H9 (cell line): ENCODE measurements around the gene SCP2. TPM values are rescaled to one million over a fixed set of nuclear protein-coding genes. Genes with fewer than 3 reads are reported as not detected.

Source experiments
- DNase-seq: peaks from one replicate; pipeline ENCODE4 v3.0.0-alpha.2; 2017
- H2AFZ ChIP-seq: one replicate; pipeline ENCODE4 v1.6.1; 2013; ENCODE audit warnings: mild to moderate bottlenecking, low read length, control low read depth, moderate library complexity
- H2AK5ac ChIP-seq: 2 replicates; pipeline ENCODE4 v1.6.1; 2013; ENCODE audit warnings: low read length, control low read depth, mixed read lengths; ENCODE audit not compliant: insufficient read length
- H2BK120ac ChIP-seq: one replicate; pipeline ENCODE4 v1.6.1; 2013; ENCODE audit warnings: low read depth, mild to moderate bottlenecking, low read length, control low read depth, inconsistent platforms; ENCODE audit not compliant: poor library complexity, severe bottlenecking
- H2BK12ac ChIP-seq: 2 replicates; pipeline ENCODE4 v1.6.1; 2013; ENCODE audit warnings: low read length, control low read depth, mixed read lengths, low read depth; ENCODE audit not compliant: insufficient read length
- H2BK15ac ChIP-seq: 2 replicates; pipeline ENCODE4 v1.6.1; 2013; ENCODE audit warnings: low read depth, low read length, control low read depth
- H2BK20ac ChIP-seq: one replicate; pipeline ENCODE4 v1.6.1; 2013; ENCODE audit warnings: low read depth, mild to moderate bottlenecking, low read length, control low read depth, inconsistent platforms; ENCODE audit not compliant: poor library complexity, severe bottlenecking
- H2BK5ac ChIP-seq: 2 replicates; pipeline ENCODE4 v1.6.1; 2013; ENCODE audit warnings: low read length, control low read depth, mixed read lengths; ENCODE audit not compliant: insufficient read length
- H3K14ac ChIP-seq: 2 replicates; pipeline ENCODE4 v1.6.1; 2013; ENCODE audit warnings: low read length, control low read depth; ENCODE audit not compliant: insufficient read depth
- H3K18ac ChIP-seq: 2 replicates; pipeline ENCODE4 v1.6.1; 2013; ENCODE audit warnings: low read depth, mild to moderate bottlenecking, mixed read lengths, low read length, control low read depth; ENCODE audit not compliant: insufficient read length
- H3K23ac ChIP-seq: 2 replicates; pipeline ENCODE4 v1.6.1; 2013; ENCODE audit warnings: low read length, control low read depth, mixed read lengths, low read depth; ENCODE audit not compliant: insufficient read length
- H3K23me2 ChIP-seq: 2 replicates; pipeline ENCODE4 v1.6.1; 2013; ENCODE audit warnings: low read depth, mild to moderate bottlenecking, mixed read lengths, low read length, control low read depth; ENCODE audit not compliant: insufficient read length, poor library complexity, severe bottlenecking
- H3K27ac ChIP-seq: 2 replicates; pipeline ENCODE4 v1.5.1; 2013; ENCODE audit warnings: low read length, control low read depth, mixed read lengths, low read depth; ENCODE audit not compliant: insufficient read length
- H3K27me3 ChIP-seq: 2 replicates; pipeline ENCODE4 v1.6.1; 2013; ENCODE audit warnings: low read length, control low read depth, inconsistent platforms; ENCODE audit not compliant: insufficient read depth
- H3K4ac ChIP-seq: 2 replicates; pipeline ENCODE4 v1.6.1; 2013; ENCODE audit warnings: low read depth, mild to moderate bottlenecking, control low read depth, inconsistent platforms, low read length, moderate library complexity
- H3K4me1 ChIP-seq: 2 replicates; pipeline ENCODE4 v1.6.1; 2013; ENCODE audit warnings: low read length, control low read depth, inconsistent platforms; ENCODE audit not compliant: insufficient read depth
- H3K4me2 ChIP-seq: 2 replicates; pipeline ENCODE4 v1.6.1; 2013; ENCODE audit warnings: low read length, control low read depth, mixed read lengths; ENCODE audit not compliant: insufficient read length, insufficient read depth
- H3K56ac ChIP-seq: 2 replicates; pipeline ENCODE4 v1.6.1; 2013; ENCODE audit warnings: low read depth, mild to moderate bottlenecking, mixed read lengths, low read length, control low read depth; ENCODE audit not compliant: insufficient read length
- H3K79me1 ChIP-seq: 2 replicates; pipeline ENCODE4 v1.6.1; 2013; ENCODE audit warnings: low read depth, mild to moderate bottlenecking, moderate library complexity, low read length, control low read depth, inconsistent platforms; ENCODE audit not compliant: insufficient read depth, poor library complexity, severe bottlenecking
- H3K79me2 ChIP-seq: 2 replicates; pipeline ENCODE4 v1.6.1; 2013; ENCODE audit warnings: low read length, control low read depth, inconsistent platforms; ENCODE audit not compliant: insufficient read depth
- H3K9ac ChIP-seq: 2 replicates; pipeline ENCODE4 v1.6.1; 2013; ENCODE audit warnings: low read length, control low read depth, mixed read lengths; ENCODE audit not compliant: insufficient read length; ENCODE audit errors: extremely low read depth
- H3K9me3 ChIP-seq: one replicate; pipeline ENCODE4 v1.6.1; 2013; ENCODE audit warnings: low read depth, low read length, inconsistent platforms; ENCODE audit not compliant: control insufficient read depth
- H3T11ph ChIP-seq: one replicate; pipeline ENCODE4 v1.6.1; 2013; ENCODE audit warnings: mild to moderate bottlenecking, low read length, control low read depth, inconsistent platforms
- H4K20me1 ChIP-seq: one replicate; pipeline ENCODE4 v1.6.1; 2013; ENCODE audit not compliant: control insufficient read depth, insufficient read length, insufficient read depth
- H4K5ac ChIP-seq: 2 replicates; pipeline ENCODE4 v1.6.1; 2013; ENCODE audit warnings: low read depth, mild to moderate bottlenecking, mixed read lengths, low read length, control low read depth; ENCODE audit not compliant: insufficient read length
- H4K8ac ChIP-seq: replicated peaks from 2 replicates; pipeline ENCODE4 v1.6.1; 2013; ENCODE audit warnings: low read length, control low read depth, mixed read lengths, low read depth; ENCODE audit not compliant: insufficient read length
- H4K91ac ChIP-seq: 2 replicates; pipeline ENCODE4 v1.6.1; 2013; ENCODE audit warnings: low read depth, mild to moderate bottlenecking, moderate library complexity, mixed read lengths, low read length, control low read depth; ENCODE audit not compliant: insufficient read length
- H3K27ac Mint-ChIP-seq, 3 experiments: 2 replicates in 2 of 3; 3 replicates in 1 of 3; pipeline ENCODE4 v1.8.0; 2020 to 2021; ENCODE audit warnings: mixed read lengths in 3 of 3, mild to moderate bottlenecking in 1 of 3, moderate library complexity in 1 of 3
- H3K27me3 Mint-ChIP-seq: 2 replicates; pipeline ENCODE4 v1.8.0; 2021; ENCODE audit warnings: low read depth, mild to moderate bottlenecking, moderate library complexity, mixed read lengths
- H3K36me3 Mint-ChIP-seq, 3 experiments: 2 replicates in 2 of 3; 3 replicates in 1 of 3; pipeline ENCODE4 v1.8.0; 2020 to 2021; ENCODE audit warnings: low read depth in 3 of 3, mixed read lengths in 3 of 3; ENCODE audit not compliant: insufficient read depth in 1 of 3
- H3K4me1 Mint-ChIP-seq, 2 experiments: 2 replicates each; pipeline ENCODE4 v1.8.0; 2020; ENCODE audit warnings: mixed read lengths in 2 of 2
- H3K4me3 Mint-ChIP-seq, 2 experiments: 2 replicates in 1 of 2; 3 replicates in 1 of 2; pipeline ENCODE4 v1.8.0; 2020 to 2021; ENCODE audit warnings: mild to moderate bottlenecking in 2 of 2, mixed read lengths in 2 of 2, moderate library complexity in 1 of 2
- H3K9me3 Mint-ChIP-seq, 2 experiments: 2 replicates in 1 of 2; 3 replicates in 1 of 2; pipeline ENCODE4 v1.8.0; 2020; ENCODE audit warnings: mild to moderate bottlenecking in 2 of 2, mixed read lengths in 2 of 2, moderate library complexity in 1 of 2
- CTCF ChIP-seq: fragments of 200-600 bp; sonication (generic); conservative IDR thresholded peaks from 3 replicates; pipeline ENCODE4 v1.8.0; 2021; ENCODE audit warnings: antibody characterized with exemption, mild to moderate bottlenecking
- WGBS: extraction: QIAGEN DNeasy Blood & Tissue Kit; methylation state at CpG from one replicate; pipeline ENCODE4 v1.1.7; 2013; ENCODE audit warnings: missing lambda C conversion rate, low lambda C conversion rate, mixed read lengths; ENCODE audit not compliant: insufficient read length; ENCODE audit errors: extremely low coverage; 5-methylcytosine and 5-hydroxymethylcytosine counted together
- total RNA-seq: library from RNA; stranded (reverse); gene quantifications from 2 replicates; pipeline ENCODE4 v1.2.1, GENCODE V29; 2021

The SCP2 gene
- total RNA-seq, 1 experiment from 2014 or later = 48.8 TPM

GRCh38 chr1:53011175-53011574 is 84.1 kb downstream of the SCP2 start:
- Histone ChIP-seq H3K18ac (no peak overlapping the region), H3K27me3 (no peaks in the 10 kb centered on the region), H3K23me2 (peaks cover 5% of the 10 kb centered on the region), H2BK15ac (no peak overlapping the region), H2BK20ac (no peak overlapping the region), H3K23ac (no peak overlapping the region), H3K4me1 (peaks cover 4% of the 10 kb centered on the region; the same call in 1 of the 2 replicates), H3K27ac (no peak overlapping the region), H2AK5ac (no peak overlapping the region), H3K79me1 (no peaks in the 10 kb centered on the region), H3K79me2 (no peaks in the 10 kb centered on the region), H3K56ac (no peak overlapping the region), H3K4ac (no peak overlapping the region), H3K4me2 (no peak overlapping the region), H4K20me1 (no peaks in the 10 kb centered on the region), H3K9me3 (no peaks in the 10 kb centered on the region), H2BK5ac (no peak overlapping the region), H2BK12ac (no peak overlapping the region), H2BK120ac (no peak overlapping the region), H4K91ac (no peak overlapping the region), H4K5ac (no peak overlapping the region), H3K14ac (no peak overlapping the region), H3T11ph (no peak overlapping the region), H3K9ac (no peak overlapping the region), H4K8ac (no peak overlapping the region), H2AFZ (no peak overlapping the region)
- no peak overlapping the region for H3K27ac Mint-ChIP-seq
- peaks cover 17% of the 10 kb centered on the region for H3K27me3 Mint-ChIP-seq
- no peak overlapping the region for H3K4me3 Mint-ChIP-seq
- peaks cover 10 to 15% of the 10 kb centered on the region in 2 experiments for H3K4me1 Mint-ChIP-seq
- WGBS = no CpG with 5 or more reads among the region's 4 CpGs
- DNase-seq = no peak
- H3K36me3 Mint-ChIP-seq = peaks cover 0 to under 1% (median 0%) of the 10 kb centered on the region in 3 experiments; a peak in 2 of 7 replicates
- peaks cover 0 to 7% of the 10 kb centered on the region in 2 experiments; a peak in 3 of 5 replicates for H3K9me3 Mint-ChIP-seq
- no peak for TF ChIP-seq CTCF
